GM19239 (cell line): Measurements from ENCODE around the gene ATIC.

Experiments used
- DNase-seq: peaks from one replicate; pipeline ENCODE4 v3.0.0; 2011; ENCODE audit warnings: low spot score; ENCODE audit not compliant: insufficient read length
- FAIRE-seq: peaks from 2 replicates; lab custom pipeline; 2011; peaks lifted over from hg19 to GRCh38; lab: Jason Lieb, UNC

Gene ATIC

GRCh38 chr2:215371915-215372897, 60.3 kb downstream of the ATIC start:
- FAIRE-seq (no peak), DNase-seq (no peak)

GRCh38 chr2:215372968-215373649, 61.2 kb downstream of the ATIC start:
- DNase-seq (no peak), FAIRE-seq (no peak)

GRCh38 chr2:215374002-215374401, 62.1 kb downstream of the ATIC start:
- no peak for FAIRE-seq

GRCh38 chr2:215374642-215375466, 63.0 kb downstream of the ATIC start:
- no peak for DNase-seq
- FAIRE-seq = no peak

More at GRCh38 chr2:215374002-215374401, 62.1 kb downstream of the ATIC start:
- no peak for DNase-seq

- no peak for DNase-seq
- no peak for FAIRE-seq
These were observed 63.6 kb downstream of the ATIC start for GRCh38 chr2:215375467-215375830.

GRCh38 chr2:215376103-215376780, 64.4 kb downstream of the ATIC start:
- FAIRE-seq = no peak
- no peak for DNase-seq

GRCh38 chr2:215377283-215377682, 65.4 kb downstream of the ATIC start:
- FAIRE-seq = no peak
- no peak for DNase-seq

GRCh38 chr2:215378045-215378444, 66.2 kb downstream of the ATIC start:
- FAIRE-seq = no peak
- DNase-seq = no peak

- FAIRE-seq = no peak
- no peak for DNase-seq
These were observed 67.2 kb downstream of the ATIC start for GRCh38 chr2:215379039-215379438.

- FAIRE-seq (no peak), DNase-seq (no peak)
These were observed 68.1 kb downstream of the ATIC start for GRCh38 chr2:215379948-215380347.

- DNase-seq = no peak
- FAIRE-seq = no peak
These were observed 68.8 kb downstream of the ATIC start for GRCh38 chr2:215380699-215381098.

GRCh38 chr2:215382011-215382410, 70.2 kb downstream of the ATIC start:
- DNase-seq (no peak), FAIRE-seq (no peak)

- DNase-seq (no peak), FAIRE-seq (no peak)
These were observed 70.6 kb downstream of the ATIC start for GRCh38 chr2:215382480-215382879.

- FAIRE-seq = no peak
These were observed 71.9 kb downstream of the ATIC start for GRCh38 chr2:215383652-215384279.

GRCh38 chr2:215384710-215385109, 72.9 kb downstream of the ATIC start:
- DNase-seq (no peak), FAIRE-seq (no peak)

More at GRCh38 chr2:215383652-215384279, 71.9 kb downstream of the ATIC start:
- no peak for DNase-seq

- DNase-seq = no peak
- no peak for FAIRE-seq
These were observed 74.7 kb downstream of the ATIC start for GRCh38 chr2:215386566-215386965.

- no peak for DNase-seq
These were observed 76.3 kb downstream of the ATIC start for GRCh38 chr2:215388002-215388728.

GRCh38 chr2:215390550-215390913, 78.7 kb downstream of the ATIC start:
- no peak for FAIRE-seq
- DNase-seq = no peak

More at GRCh38 chr2:215388002-215388728, 76.3 kb downstream of the ATIC start:
- FAIRE-seq = no peak

- no peak for DNase-seq
- no peak for FAIRE-seq
These were observed 79.7 kb downstream of the ATIC start for GRCh38 chr2:215391531-215391930.
